ENCODE measurements around the gene PIM3. TPM values are rescaled to one million over a fixed set of nuclear protein-coding genes. Genes with fewer than 3 reads are reported as not detected.

Gene PIM3
- total RNA-seq, 2 donors from 2014 or later, result 57.3 to 98.9 TPM

DNA sequence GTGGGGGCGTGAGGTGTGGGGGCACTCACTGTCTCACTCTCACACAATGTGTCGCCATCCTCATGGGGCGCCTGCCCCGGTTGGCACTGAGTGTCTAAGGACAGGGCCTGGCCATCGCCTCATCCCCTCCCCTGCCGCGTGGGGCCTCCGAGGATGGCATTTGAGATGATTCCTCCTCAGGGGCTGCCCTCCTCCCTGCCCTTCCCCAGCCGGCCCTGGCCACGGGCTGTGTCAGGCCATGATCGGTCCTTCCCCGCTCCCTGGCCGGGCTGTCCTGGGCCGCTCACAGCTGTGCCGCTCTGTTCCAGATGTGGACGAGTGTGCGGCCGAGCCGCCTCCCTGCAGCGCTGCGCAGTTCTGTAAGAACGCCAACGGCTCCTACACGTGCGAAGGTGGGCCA, 37.6 kb upstream of the PIM3 start:
- WGBS, 2 donors, result 91 to 96% methylated on average over 17 to 25 of the region's 25 CpGs
- Histone ChIP-seq H3K36me3 (replicated peaks in 1 of 2; ENCODE audit: insufficient read depth in 1 of 2, low read depth in 2 of 2) (peaks cover 0 to 2% of the 10 kb centered on the region in 2 donors), H3K9me3 (no peaks in the 10 kb centered on the region), H3K4me3 (no peak overlapping the region), H3K4me1 (peaks cover 13% of the 10 kb centered on the region), H3K27me3 (no peaks in the 10 kb centered on the region), H3K27ac (no peak overlapping the region)
- intact Hi-C loops (cut with DNase I), result no loop called here
- no peak for TF ChIP-seq POLR2A (IDR thresholded peaks at IDR 0.05)
- TF ChIP-seq, protein P1, sequence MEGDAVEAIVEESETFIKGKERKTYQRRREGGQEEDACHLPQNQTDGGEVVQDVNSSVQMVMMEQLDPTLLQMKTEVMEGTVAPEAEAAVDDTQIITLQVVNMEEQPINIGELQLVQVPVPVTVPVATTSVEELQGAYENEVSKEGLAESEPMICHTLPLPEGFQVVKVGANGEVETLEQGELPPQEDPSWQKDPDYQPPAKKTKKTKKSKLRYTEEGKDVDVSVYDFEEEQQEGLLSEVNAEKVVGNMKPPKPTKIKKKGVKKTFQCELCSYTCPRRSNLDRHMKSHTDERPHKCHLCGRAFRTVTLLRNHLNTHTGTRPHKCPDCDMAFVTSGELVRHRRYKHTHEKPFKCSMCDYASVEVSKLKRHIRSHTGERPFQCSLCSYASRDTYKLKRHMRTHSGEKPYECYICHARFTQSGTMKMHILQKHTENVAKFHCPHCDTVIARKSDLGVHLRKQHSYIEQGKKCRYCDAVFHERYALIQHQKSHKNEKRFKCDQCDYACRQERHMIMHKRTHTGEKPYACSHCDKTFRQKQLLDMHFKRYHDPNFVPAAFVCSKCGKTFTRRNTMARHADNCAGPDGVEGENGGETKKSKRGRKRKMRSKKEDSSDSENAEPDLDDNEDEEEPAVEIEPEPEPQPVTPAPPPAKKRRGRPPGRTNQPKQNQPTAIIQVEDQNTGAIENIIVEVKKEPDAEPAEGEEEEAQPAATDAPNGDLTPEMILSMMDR (IDR thresholded peaks at IDR 0.05), result no peak
- ATAC-seq, result no peak
- DNase-seq, result no peak

DNA sequence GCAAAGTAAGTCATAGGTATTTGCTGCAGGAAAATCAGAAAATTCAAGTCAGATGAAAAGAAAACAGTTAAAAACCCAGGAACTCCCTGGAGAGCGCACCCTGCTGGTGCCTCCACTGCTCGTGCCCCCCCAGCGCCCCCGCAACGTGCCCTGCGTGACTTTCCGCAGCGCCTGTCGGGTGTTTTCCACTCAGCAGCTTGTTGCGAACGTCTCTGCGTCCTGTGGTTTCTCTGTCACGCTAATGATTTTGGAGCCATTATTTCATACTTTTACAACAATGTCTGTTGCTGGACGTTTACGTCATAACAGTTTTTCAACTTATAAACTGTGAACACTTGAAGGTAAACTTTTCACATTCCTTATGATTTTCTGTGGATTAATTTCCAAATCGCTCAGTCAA, 37.1 kb upstream of the PIM3 start:
- DNase-seq, result no peak
- TF ChIP-seq, protein P1 (IDR thresholded peaks at IDR 0.05), result no peak
- TF ChIP-seq POLR2A (IDR thresholded peaks at IDR 0.05), result no peak
- Histone ChIP-seq H3K36me3 (replicated peaks in 1 of 2; ENCODE audit: insufficient read depth in 1 of 2, low read depth in 2 of 2) (peaks cover 0 to 2% of the 10 kb centered on the region in 2 donors), H3K27me3 (no peaks in the 10 kb centered on the region), H3K9me3 (no peaks in the 10 kb centered on the region), H3K4me3 (no peak overlapping the region), H3K27ac (no peak overlapping the region), H3K4me1 (peaks cover 13% of the 10 kb centered on the region)
- ATAC-seq, result no peak
- 69 to 78% methylated on average over 16 of the region's 16 CpGs for WGBS, 2 donors
- intact Hi-C loops (cut with DNase I), result no loop called here

DNA sequence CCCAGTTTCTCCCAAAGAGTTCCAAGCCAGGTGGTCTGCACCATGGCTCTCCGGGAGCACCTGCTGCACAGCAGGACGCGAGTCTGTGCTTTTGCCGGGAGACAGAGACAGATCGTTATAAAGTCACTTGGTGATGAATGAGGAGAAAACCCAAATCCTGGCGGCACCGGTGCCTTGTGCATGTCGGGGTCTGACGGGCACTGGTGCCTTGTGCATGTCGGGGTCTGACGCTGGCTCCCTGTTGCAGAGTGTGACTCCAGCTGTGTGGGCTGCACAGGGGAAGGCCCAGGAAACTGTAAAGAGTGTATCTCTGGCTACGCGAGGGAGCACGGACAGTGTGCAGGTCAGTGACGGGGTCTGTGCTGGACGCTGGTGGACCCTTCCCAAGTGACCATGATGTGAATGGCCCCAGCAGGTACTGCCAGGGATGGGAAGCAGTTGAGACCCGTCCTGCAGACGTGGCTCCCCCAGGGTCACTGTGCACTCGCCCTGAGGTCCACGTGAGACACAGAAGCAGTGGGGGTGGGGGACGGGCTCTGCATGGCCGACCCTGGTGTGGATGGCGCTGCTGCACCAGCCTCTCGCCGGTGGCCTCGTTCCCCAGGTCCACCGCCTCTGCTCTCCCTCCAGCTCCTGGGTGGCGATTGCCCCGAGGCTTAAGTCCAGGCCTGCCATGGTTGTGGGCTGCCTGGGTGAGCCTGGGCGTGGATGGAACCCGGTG, 36.3 kb upstream of the PIM3 start:
- H3K27ac ChIP-seq, result no peak overlapping the region
- WGBS, 2 donors, result 89 to 96% methylated on average over 25 to 31 of the region's 31 CpGs
- no peak overlapping the region for H3K4me3 ChIP-seq
- ATAC-seq (no peak), DNase-seq (no peak)
- H3K4me1 ChIP-seq, result peaks cover 13% of the 10 kb centered on the region
- H3K9me3 ChIP-seq, result no peaks in the 10 kb centered on the region
- intact Hi-C loops (cut with DNase I), result no loop called here
- peaks cover 0 to 2% of the 10 kb centered on the region in 2 donors for H3K36me3 ChIP-seq (replicated peaks in 1 of 2; ENCODE audit: insufficient read depth in 1 of 2, low read depth in 2 of 2)
- TF ChIP-seq POLR2A (IDR thresholded peaks at IDR 0.05), result no peak
- TF ChIP-seq, protein P1 (IDR thresholded peaks at IDR 0.05), result no peak
- no peaks in the 10 kb centered on the region for H3K27me3 ChIP-seq

DNA sequence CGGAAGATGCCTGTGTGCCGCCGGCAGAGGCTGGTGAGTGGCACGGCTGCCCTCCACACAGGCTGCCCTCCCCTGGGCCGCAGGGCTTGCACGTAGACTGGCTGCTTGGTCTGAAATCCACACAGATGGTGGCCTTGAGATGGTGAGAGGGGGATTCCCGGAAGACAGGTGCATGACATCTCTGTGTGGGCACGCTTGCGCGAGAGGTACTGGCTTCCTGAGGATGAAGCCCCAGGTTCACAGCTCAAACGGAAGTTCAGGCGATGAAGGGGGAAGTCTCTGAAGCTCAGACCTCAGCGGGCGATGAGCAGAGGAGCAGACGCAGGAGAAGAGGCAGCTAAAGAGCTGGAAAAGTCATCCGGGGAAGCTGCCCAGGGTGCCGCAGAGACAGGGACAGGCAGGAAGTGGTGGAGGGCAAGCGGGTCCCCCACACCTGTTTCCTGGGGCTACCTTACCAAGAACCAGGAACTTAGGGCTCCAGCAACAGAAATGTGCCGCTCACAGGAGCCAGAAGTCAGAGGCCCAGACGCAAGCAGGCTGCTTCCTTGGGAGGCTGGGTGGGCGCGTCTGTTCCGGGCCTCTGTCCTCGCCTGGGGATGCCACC, 34.9 kb upstream of the PIM3 start:
- Histone ChIP-seq H3K27me3 (no peaks in the 10 kb centered on the region), H3K36me3 (replicated peaks in 1 of 2; ENCODE audit: insufficient read depth in 1 of 2, low read depth in 2 of 2) (peaks cover 0 to 2% of the 10 kb centered on the region in 2 donors), H3K9me3 (no peaks in the 10 kb centered on the region), H3K4me3 (no peak overlapping the region), H3K27ac (no peak overlapping the region), H3K4me1 (peaks cover 11% of the 10 kb centered on the region)
- intact Hi-C loops (cut with DNase I), result loop anchor here (2.0 kb wide), 1 partner anchor 105 kb away; no protein-coding TSS in a partner anchor
- ATAC-seq (no peak), DNase-seq (no peak)
- TF ChIP-seq POLR2A (IDR thresholded peaks at IDR 0.05), result no peak
- TF ChIP-seq, protein P1 (IDR thresholded peaks at IDR 0.05), result no peak
- WGBS, 2 donors, result 77 to 86% methylated on average over 24 of the region's 24 CpGs
